ENCODE results near the gene FARP1.

DNA sequence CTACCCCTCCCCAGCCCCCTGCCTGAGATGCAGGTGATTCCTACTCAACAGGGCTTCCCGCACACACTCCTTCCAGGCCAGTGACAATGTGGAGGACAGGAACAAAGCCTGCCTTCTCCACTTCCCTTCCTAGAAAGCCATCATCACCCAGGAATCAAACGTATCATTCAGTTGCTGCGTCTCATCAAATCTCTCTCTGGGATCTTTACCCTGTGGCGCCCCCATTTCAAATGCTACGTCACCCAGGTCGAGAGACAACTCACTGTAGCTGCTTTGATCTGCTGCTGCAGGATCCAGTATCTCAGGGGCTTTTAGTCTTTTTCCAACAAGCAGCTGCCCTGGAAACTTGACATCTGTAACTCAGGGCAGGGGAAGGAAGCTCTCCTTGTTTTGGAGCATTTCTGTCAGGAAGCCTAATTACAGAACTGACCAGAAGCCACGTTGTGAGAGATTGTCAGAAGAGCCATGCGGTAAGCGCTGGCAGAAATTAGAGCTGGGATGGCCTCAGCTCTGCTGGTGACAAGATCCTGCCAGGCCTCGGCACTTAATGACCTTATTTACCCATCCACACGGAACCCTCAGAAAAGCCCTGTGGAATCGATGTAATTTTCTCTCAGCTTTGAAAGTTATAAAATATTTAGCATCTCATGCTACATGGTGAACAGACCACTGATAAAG is 293.5 kb downstream of the FARP1 start:
- TF ChIP-seq, protein P1, sequence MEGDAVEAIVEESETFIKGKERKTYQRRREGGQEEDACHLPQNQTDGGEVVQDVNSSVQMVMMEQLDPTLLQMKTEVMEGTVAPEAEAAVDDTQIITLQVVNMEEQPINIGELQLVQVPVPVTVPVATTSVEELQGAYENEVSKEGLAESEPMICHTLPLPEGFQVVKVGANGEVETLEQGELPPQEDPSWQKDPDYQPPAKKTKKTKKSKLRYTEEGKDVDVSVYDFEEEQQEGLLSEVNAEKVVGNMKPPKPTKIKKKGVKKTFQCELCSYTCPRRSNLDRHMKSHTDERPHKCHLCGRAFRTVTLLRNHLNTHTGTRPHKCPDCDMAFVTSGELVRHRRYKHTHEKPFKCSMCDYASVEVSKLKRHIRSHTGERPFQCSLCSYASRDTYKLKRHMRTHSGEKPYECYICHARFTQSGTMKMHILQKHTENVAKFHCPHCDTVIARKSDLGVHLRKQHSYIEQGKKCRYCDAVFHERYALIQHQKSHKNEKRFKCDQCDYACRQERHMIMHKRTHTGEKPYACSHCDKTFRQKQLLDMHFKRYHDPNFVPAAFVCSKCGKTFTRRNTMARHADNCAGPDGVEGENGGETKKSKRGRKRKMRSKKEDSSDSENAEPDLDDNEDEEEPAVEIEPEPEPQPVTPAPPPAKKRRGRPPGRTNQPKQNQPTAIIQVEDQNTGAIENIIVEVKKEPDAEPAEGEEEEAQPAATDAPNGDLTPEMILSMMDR (IDR thresholded peaks at IDR 0.05): no peak
- TF ChIP-seq POLR2AphosphoS5 (IDR thresholded peaks at IDR 0.05) (no peak), POLR2A (IDR thresholded peaks at IDR 0.05; ENCODE audit: low read depth) (no peak)

Measured in esophagus muscularis mucosa (tissue), 3 donors.